Kidney capillary endothelial cell (primary cell): Measurements from ENCODE around the gene IGF2.

Experiments
- DNase-seq: peaks from one replicate; pipeline ENCODE4 v3.0.0-alpha.2; 2018; ENCODE audit warnings: low spot score

IGF2 gene

DNA sequence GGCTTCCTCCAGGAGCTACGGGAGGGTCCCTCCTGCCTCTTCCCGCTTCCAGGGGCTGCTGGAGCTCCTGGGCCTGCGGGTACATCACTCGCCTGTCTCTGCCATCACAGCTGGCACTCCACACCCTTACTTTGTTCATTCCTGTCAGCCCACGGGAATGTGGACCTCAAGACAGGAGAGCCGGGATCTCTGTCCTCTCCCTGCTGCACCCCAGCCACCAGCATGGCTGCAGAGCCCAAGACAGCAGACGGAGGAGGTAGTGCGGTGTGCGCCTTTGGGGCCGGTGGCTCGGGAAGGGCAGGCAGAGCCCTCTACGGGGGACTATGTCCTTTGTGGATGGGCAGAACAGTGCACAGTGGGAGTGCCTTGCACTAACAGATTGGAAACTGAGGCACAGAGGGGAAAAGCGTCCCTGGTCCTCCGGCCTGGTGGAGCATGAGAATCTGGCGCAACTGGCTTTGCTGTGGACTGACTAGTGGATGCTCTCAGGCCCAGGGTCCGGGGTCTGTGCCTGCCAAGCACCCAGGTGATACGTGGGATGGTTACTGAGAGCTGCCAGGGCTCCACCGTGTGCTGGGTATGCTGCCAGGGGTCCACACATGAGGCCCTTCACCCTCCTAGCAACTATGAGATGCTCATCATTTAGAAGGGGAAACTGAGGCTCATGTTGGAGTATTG, 47.3 kb downstream of the IGF2 start:
- DNase-seq = no peak

DNA sequence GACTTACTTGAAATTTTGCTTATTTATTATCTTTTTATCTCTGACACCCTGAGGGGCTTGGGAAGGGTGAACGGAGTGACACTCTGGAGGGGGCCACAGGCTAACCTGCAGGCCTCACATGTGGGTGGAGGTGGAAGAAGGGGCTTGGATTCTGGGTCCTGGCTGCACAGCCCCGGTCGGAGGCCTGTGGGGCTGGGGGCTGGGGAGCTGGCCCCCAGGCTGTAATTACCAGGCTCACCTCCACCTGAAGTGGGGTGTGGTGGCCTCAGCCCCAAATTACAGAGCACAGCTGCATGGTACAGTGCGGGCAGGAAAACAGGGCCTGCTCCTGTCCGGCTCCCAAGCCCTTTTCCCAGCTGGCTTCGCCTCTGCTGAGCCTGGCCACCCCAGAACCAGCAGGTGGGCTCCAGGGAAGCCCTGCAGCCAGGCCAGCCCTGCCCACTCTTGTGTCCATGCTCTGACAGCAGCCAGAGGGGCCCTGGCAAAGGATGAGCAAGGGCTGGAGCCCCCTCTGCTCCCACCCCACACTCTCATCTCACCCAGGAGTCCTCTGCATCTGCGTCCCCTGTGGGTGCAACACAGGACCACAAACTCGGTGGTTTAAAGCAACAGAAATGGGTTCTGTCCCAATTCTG, 48.0 kb downstream of the IGF2 start:
- DNase-seq = no peak

DNA sequence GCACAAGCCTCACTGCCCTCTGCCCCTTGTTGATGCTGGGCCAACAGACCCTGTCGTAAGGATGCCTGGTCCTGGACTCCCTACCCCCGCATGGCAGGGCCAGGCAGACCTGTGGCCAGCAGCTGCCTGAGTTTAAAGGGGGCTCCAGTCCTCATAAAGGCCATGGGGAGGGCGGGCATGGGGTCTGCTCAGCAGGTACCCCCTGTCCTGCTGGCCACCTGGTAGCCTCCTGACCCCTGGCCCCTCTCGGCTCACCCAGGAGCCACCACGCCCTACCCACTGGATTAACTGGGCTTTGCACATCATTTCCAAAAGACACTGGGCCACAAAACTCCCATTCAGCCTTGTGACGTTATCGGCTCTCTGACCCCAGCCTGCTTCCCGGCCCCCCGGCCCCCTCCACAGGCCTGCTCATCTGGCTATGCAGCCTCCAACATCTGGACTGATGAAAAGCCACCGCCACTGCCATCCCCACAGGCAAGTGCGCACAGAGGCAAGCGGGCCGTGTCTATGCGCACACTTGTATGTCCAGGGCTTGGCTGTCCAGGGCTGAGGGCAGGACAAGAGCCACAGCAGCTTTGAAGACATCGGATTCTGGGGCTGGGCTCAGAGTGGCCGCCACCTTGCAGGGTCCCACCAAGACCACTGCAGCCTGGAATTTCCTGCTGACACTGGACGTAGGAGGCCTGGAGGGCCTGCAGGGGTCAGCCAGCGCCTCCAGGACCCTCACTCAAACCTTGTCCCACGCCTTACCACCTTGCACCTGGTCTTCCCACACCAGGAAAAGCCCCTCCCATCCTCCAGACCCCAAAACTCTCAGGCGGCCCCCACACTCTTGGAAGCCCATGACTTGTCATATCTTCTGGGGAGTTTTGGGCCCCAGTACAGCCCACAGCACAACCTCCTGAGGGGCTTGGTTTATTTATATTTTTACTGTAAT, 48.7 kb downstream of the IGF2 start:
- no peak for DNase-seq

DNA sequence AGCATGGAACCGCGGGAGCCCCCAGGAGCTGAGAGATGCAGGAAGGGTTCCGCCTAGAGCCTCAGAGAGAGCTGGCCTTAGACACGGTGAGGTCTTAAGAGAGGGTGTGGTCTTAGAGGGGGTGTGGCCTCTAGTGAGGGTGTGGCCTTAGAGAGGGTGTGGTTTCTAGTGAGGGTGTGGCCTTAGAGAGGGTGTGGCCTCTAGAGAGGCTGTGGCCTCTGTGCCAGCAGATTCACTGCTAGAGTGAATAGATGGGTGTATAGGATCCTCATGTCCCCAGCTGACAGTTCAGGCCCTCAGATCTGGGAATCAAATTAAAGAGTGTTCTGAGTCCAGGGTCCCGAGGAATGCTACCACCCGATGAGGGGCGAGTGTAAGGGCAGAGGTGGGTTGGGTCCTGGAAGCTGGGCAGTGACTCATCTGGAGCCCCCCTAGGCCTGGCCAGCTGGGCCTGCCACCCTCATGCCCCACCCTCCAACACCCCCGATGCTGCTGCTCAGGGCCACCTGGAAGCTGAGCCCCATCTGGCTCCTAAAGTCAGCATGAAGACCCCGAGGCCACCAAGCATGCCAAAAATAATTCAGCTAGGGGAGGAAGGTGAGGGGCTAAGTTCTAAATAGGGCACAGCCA, 49.5 kb downstream of the IGF2 start:
- peak; percentile 48 for DNase-seq

DNA sequence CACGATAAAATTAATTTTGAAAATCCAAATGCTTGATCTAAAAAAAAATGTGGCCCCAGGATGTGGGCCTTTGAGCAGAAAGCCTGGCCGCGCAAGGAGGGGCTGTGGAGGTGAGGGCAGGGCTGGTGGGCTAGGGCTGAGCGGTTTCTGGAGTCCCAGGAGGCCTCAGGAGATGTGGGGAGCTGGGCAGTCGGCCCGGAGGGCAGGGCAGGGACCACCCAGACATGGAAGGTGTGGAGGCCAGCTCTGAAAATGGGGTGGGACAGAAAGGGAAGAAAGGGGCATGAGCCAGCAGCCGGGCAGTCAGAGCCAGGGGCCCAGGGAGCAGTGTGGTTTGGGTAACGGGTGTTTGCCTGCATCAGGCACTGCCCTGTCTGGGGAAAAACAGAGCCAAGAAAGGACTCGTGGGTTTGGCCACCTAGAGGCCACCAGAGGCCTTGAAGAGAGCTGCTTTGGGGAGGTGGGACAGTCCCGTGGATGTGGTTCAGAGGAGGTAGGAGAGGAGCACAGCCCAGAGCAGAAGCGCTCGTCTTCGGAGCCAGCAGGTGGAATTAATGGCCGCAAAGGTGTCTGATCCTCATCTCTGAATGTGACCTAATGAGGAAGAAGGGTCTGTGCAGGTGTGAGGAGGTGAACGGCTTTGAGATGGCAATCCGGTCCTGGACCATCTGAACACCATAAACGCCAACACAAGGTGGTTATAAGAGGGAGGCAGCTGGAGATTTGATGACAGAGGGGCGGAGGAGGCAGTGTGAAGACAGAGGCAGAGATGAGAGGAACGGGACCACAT, 50.2 kb downstream of the IGF2 start:
- no peak for DNase-seq

DNA sequence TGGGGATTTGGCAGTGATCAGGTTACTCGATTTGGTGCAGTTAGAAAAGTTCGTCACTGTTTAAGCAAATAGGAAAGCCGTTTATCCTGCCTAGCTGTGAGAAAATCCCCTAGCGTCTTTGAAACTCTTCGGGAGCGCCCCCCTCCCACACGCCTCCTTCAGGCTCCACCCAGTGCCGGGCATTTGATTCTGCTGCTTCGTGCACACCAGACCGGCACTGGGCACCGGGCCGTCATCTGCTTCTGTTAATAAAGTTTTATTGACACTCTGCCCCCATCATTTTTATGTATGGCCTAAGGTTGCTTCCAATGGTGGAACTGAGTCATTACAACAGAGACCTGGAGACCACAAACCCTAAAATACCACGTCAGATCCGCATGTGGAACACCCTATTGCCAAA, 50.9 kb downstream of the IGF2 start:
- no peak for DNase-seq

DNA sequence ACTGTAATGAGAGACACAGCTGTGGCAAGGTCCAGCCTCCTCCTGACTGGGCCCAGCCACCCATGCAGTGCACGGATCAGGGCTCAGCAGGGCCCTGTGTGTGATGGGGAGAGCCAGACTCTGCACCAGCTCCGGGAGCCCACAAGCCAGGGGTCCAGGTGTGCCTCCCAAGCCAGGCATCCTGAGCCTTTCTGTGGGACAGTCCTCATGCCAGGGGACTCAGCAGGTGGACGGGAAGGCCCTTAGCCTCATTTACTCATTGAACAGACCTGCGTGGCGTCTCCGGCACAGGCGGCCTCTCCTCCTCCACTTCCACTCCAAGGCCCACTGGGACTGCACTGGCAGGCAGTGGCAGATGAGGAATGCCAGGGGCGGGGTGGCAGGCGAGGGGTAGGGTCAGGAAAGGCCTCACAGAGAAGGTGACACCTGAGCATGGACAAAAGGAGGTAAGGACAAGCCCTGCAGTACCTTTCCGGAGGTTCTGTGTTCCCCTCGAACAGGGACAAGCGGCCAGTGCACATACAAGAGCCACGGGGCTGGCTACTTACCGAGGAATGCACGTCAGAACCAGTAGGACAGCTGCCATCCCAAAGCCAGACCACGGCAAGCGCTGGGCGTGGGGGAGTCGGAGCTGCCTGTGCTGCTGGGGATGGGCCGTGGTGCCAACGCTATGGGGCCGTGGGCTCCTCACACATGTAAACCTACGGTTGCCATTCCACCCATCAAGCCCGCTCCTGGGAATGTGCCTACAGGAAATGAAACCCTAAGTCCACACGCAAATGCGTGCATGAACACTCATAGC, 52.7 kb downstream of the IGF2 start:
- no peak for DNase-seq

DNA sequence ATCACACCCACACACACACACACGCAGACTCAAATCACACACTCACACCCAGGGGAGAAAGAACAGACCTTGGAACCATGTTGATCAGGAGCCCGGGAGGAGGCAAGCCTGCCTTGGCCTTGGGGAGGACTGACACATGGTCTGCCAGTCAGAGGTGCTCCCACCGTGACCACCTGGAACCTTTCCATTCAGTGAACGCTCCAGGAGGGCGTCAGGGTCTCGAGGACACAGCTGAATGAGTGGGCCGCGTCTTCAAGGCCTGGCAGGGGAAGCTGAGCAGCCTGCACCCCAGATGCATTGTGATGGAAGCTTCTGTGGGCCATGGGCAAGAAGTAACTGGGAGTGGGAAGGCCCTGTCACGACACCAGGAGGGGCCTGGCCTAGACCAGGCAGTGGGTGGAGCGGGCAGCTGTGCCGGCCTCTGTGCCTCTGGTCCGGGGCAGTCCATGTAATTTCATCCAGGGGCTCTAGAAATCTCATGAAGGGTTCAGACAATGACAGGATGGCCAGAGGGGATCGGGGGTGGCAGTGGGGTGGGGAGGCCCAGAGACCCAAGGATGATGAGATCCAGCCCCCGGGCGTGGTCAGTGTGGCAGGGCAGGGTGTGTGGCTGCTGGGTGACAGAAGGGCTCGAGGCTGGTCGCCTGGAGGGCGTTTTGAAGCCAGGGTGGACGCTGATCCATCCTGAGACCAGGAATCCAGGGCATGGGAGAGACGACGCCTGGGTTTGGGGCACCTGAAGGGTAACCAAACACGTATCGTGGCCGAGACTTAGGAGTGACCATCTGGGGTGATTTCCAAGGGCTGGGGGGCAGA, 53.7 kb downstream of the IGF2 start:
- no peak for DNase-seq

DNA sequence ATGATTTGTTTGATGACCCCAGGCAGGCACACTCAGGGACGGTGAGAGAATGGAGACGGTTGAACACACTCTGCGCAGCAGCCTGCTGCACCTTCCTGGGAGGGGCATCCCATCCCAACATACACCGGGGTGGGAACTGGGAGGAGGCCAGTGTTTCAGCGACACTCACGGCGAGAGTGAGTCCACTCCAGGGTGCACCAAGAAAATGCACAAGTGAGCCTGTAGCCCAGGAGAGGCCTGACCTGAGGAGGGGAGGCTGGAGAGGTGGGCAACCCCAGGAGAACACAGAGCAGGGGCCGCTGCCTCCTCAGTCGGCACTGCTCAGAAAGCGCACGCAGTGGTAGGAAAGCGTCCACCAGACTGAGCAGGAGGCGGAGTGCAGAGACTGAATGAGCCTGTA, 54.5 kb downstream of the IGF2 start:
- no peak for DNase-seq
